ENCODE data around the gene UCK2. TPM values are rescaled to one million over a fixed set of nuclear protein-coding genes. Genes with fewer than 3 reads are reported as not detected.

Gene UCK2
- total RNA-seq, 4 donors from 2014 or later: 40.3 to 47.8 (median 42.2) TPM

GRCh38 chr1:165907256-165907857, 79.9 kb downstream of the UCK2 start:
- WGBS, 2 donors: 84 to 95% methylated on average over 13 of the region's 13 CpGs
- H3K4me3 ChIP-seq (ENCODE audit: low read depth, poor library complexity, severe bottlenecking): no peak overlapping the region
- DNase-seq (ENCODE audit: low spot score in 2 of 2): peak in 1 of 2 donors; percentile 76
- intact Hi-C loops (cut with DNase I; ENCODE audit: low total_unique reads): no loop called here
- no peak for TF ChIP-seq POLR2A (IDR thresholded peaks at IDR 0.05)
- no peak for TF ChIP-seq CTCF (IDR thresholded peaks at IDR 0.05)

DNA sequence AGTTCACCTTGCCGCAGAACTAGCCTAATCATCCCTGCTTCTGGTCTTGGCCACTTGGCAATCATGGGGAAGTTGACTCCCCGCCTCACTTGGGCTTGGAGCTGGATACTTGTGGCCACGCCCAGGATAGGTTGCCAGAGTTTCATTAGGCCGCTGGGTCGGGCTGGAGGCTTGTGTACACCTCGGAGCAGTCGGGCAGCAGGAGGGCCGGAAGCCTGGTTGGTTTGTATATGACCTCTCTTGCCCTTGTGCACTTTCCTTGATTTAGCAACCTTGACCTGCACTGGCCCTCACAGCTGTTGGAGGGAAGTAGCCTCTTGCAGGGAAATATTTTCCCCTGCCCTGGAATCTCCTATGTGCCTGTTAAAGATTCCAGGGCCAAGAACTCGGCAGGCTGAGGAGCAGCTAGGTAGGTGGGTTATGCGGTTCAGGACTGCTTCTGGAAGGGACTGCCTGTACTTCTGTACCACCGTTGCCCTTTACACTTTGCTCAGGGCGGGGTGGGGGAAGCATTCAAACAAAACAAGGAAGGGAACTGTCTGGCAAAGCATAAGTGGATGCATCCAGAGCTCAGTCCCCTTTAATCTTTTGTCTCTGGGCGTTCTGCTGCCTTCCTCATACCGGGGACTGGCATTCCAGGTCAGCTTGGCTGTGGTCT, 83.5 kb downstream of the UCK2 start:
- TF ChIP-seq CTCF (IDR thresholded peaks at IDR 0.05) (no peak), POLR2A (IDR thresholded peaks at IDR 0.05) (no peak)
- peak; percentile 51 to 88 for DNase-seq (ENCODE audit: low spot score in 2 of 2)
- intact Hi-C loops (cut with DNase I; ENCODE audit: low total_unique reads): loop anchor here (5.0 to 10.0 kb wide), 3 partner anchors 196 to 506 kb away; no protein-coding TSS in a partner anchor
- 34% methylated on average over 14 of the region's 14 CpGs for WGBS, 2 donors
- H3K4me3 ChIP-seq (ENCODE audit: low read depth, poor library complexity, severe bottlenecking): no peak overlapping the region

DNA sequence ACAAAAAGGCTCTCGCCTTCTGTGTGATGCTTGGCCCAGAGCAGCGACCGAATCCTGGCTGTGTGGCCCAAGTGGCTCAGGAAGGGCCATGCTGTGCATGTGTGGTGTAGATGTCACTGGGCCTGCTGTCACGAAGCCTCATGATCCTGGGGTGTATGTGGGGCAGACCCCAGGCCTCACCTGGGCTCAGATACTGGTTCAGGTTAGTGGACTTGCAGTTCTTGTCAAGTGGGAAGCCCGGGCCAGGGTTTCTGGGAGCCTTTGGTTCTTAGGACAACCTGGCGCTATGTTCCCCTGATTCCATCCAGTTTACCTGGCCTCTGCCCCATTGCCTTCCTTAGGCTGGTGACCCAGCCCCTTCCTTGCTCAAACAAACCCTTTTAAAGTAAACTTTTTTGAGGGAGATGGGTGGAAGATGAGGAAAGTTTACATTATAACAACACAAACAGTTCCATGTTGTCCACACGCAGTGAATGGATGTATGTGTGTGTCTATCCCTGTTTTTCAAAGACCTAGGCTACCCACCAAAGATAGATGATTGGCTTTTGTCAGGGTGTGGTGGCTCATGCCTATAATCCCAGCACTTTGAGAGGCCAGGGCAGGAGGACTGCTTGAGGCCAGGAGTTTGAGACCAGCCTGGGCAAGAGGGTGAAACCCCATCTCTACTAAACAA, 84.3 kb downstream of the UCK2 start:
- no peak for TF ChIP-seq CTCF (IDR thresholded peaks at IDR 0.05)
- no peak for TF ChIP-seq POLR2A (IDR thresholded peaks at IDR 0.05)
- WGBS, 2 donors: 93% methylated on average over 7 of the region's 7 CpGs
- peak in 1 of 2 donors; percentile 83 for DNase-seq (ENCODE audit: low spot score in 2 of 2)
- intact Hi-C loops (cut with DNase I; ENCODE audit: low total_unique reads): loop anchor here (5.0 to 10.0 kb wide), 3 partner anchors 197 to 507 kb away; no protein-coding TSS in a partner anchor
- H3K4me3 ChIP-seq (ENCODE audit: low read depth, poor library complexity, severe bottlenecking): no peak overlapping the region

- peak in 1 of 2 donors; percentile 70 for DNase-seq (ENCODE audit: low spot score in 2 of 2)
- intact Hi-C loops (cut with DNase I; ENCODE audit: low total_unique reads): loop anchor here (5.0 to 10.0 kb wide), 3 partner anchors 198 to 508 kb away; no protein-coding TSS in a partner anchor
- TF ChIP-seq CTCF (IDR thresholded peaks at IDR 0.05): no peak
- no peak for TF ChIP-seq POLR2A (IDR thresholded peaks at IDR 0.05)
- WGBS, 2 donors: 79 to 83% methylated on average over 6 of the region's 6 CpGs
- no peak overlapping the region for H3K4me3 ChIP-seq (ENCODE audit: low read depth, poor library complexity, severe bottlenecking)
Observed at GRCh38 chr1:165912638-165913037, 85.2 kb downstream of the UCK2 start.

DNA sequence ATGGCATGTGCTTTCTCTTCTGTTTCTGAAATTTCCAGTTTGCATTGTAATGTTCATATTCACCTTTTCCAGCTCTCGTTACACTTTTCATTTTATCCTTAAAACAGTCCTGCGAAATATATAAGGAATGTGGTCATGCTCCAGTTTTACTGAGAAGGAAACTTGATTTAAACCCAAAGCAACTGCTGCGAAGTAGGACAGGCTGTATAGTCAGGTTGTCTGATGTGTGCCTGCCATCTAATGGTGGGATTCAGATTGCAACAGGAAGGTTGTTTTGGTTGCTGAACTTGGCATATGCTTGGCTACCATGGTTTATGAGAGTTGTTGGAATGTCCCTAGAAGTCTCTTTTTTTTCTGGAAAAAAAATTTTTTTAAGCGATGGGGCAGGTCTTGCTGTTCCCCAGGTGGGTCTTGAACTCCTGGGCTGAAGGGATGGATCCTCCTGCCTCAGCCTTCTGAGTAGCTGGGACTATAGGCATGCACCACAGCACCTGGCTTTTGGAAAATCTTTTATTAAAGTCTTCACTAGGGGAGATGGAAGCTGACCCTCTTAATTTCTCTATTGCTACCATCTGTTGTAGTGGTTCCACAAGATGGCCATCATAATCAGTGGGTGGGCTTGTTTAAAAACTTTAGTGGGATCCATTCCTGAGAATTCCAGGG, 86.9 kb downstream of the UCK2 start:
- no peak overlapping the region for H3K4me3 ChIP-seq (ENCODE audit: low read depth, poor library complexity, severe bottlenecking)
- intact Hi-C loops (cut with DNase I; ENCODE audit: low total_unique reads): loop anchor here (5.0 to 10.0 kb wide), 3 partner anchors 199 to 509 kb away; no protein-coding TSS in a partner anchor
- peak in 1 of 2 donors; percentile 80 for DNase-seq (ENCODE audit: low spot score in 2 of 2)
- 3 to 4% methylated on average over 4 of the region's 4 CpGs for WGBS, 2 donors
- TF ChIP-seq POLR2A (IDR thresholded peaks at IDR 0.05): no peak
- TF ChIP-seq CTCF (IDR thresholded peaks at IDR 0.05): peak in 2 of 3 donors; percentile 11 to 79
